Left lung (tissue), 10 donors: ENCODE measurements around the gene MYPN. TPM values are rescaled to one million over a fixed set of nuclear protein-coding genes. Genes with fewer than 3 reads are reported as not detected.
"Not testable (repeated sequence)": the region's sequence is repeated elsewhere in the genome, so short reads cannot be mapped to it uniquely, and the experiment has no call there.

Experiments
- ATAC-seq: fragments of 200-7000 bp; cut with Tn5 transposase; one replicate; pipeline ENCODE4 v1.9.1; 2020; ENCODE audit warnings: moderate library complexity
- DNase-seq, 4 donors: peaks; one replicate each; pipeline ENCODE4 v3.0.0-alpha.2; 2013 to 2020
- H3K27ac ChIP-seq, 2 donors: fragments of 200-600 bp; sonication (generic) in 1 of 2; one replicate each; pipeline versions ENCODE4 v1.5.0 to v1.8.0; 2020 to 2021
- H3K27me3 ChIP-seq, 2 donors: fragments of 200-600 bp; sonication (generic) in 1 of 2; one replicate each; pipeline versions ENCODE4 v1.5.0 to v1.8.0; 2020 to 2021
- H3K36me3 ChIP-seq, 2 donors: fragments of 200-600 bp; sonication (generic) in 1 of 2; one replicate each; pipeline versions ENCODE4 v1.5.0 to v1.8.0; 2020 to 2021
- H3K4me1 ChIP-seq, 2 donors: fragments of 200-600 bp; one replicate each; pipeline ENCODE4 v1.8.0; 2021
- H3K4me3 ChIP-seq, 2 donors: fragments of 200-600 bp; sonication (generic) in 1 of 2; one replicate each; pipeline versions ENCODE4 v1.5.0 to v1.8.0; 2020 to 2021; ENCODE audit warnings: mild to moderate bottlenecking in 1 of 2
- H3K9me3 ChIP-seq, 2 donors: fragments of 200-600 bp; sonication (generic) in 1 of 2; one replicate each; pipeline versions ENCODE4 v1.5.0 to v1.8.0; 2020 to 2021
- CTCF ChIP-seq, 2 donors: fragments of 200-600 bp; sonication (generic) in 1 of 2; IDR thresholded peaks; one replicate each; pipeline versions ENCODE4 v1.5.0 to v1.8.0; 2021; ENCODE audit warnings: antibody characterized with exemption in 2 of 2
- intact Hi-C, 2 donors: fragments of 100-400 bp; cut with DNase I; formaldehyde crosslinking; loops; one replicate each; pipeline versions ENCODE4 v1.11.2 to v1.14.2; 2022
- polyA plus RNA-seq, 6 donors: library from polyadenylated mRNA; unstranded; fragments of 120-200 nt; gene quantifications; one replicate each; pipeline ENCODE4 v1.2.1, GENCODE V29; 2013; ENCODE audit not compliant: insufficient read length in 6 of 6
- total RNA-seq, 2 donors: library from RNA; stranded (reverse); fragmentation: NEBNext Ultra II Directional; extraction: Animal tissue kit (Norgen Biotek cat#: 25700); gene quantifications; one replicate each; pipeline ENCODE4 v1.2.1, GENCODE V29; 2021
- donor health status: DM: no; HTN: yes; CAD: no.
- donor health status: DM: no; HTN: no; CAD: no.

Gene MYPN
- total and polyA plus RNA-seq, 8 donors: 0.03 to 0.13 (median 0.04) TPM; not detected in 3

- H3K36me3 ChIP-seq: no peaks in the 10 kb centered on the region
- no peak for DNase-seq
- H3K9me3 ChIP-seq: no peaks in the 10 kb centered on the region
- H3K4me3 ChIP-seq: no peak overlapping the region
- intact Hi-C loops: no loop called here
- H3K27ac ChIP-seq: no peak overlapping the region
- TF ChIP-seq CTCF (IDR thresholded peaks at IDR 0.05): no peak
- H3K4me1 ChIP-seq: no peaks in the 10 kb centered on the region
- ATAC-seq: no peak
- peaks cover 0 to 5% of the 10 kb centered on the region in 2 donors for H3K27me3 ChIP-seq
These were observed 85.0 kb downstream of the MYPN start for GRCh38 chr10:68194290-68194689.

GRCh38 chr10:68195776-68196175 lies 86.5 kb downstream of the MYPN start:
- ATAC-seq, H3K9me3 ChIP-seq, DNase-seq, H3K36me3 ChIP-seq, H3K4me3 ChIP-seq, intact Hi-C loops, H3K4me1 ChIP-seq, H3K27ac ChIP-seq: not testable (repeated sequence)
- peaks cover 0 to 17% of the 10 kb centered on the region in 2 donors for H3K27me3 ChIP-seq

- peaks cover 0 to 18% of the 10 kb centered on the region in 2 donors for H3K27me3 ChIP-seq
- no peaks in the 10 kb centered on the region for H3K36me3 ChIP-seq
- H3K27ac ChIP-seq: no peak overlapping the region
- ATAC-seq: no peak
- no peak overlapping the region for H3K4me3 ChIP-seq
- no peak for TF ChIP-seq CTCF (IDR thresholded peaks at IDR 0.05)
- H3K9me3 ChIP-seq: no peaks in the 10 kb centered on the region
- intact Hi-C loops: no loop called here
- DNase-seq: no peak
- H3K4me1 ChIP-seq: no peaks in the 10 kb centered on the region
These were observed 87.4 kb downstream of the MYPN start for GRCh38 chr10:68196701-68197100.

- ATAC-seq (peak; percentile 16), DNase-seq (no peak)
- peaks cover 0 to 6% of the 10 kb centered on the region in 2 donors for H3K4me1 ChIP-seq
- intact Hi-C loops: no loop called here
- H3K27me3 ChIP-seq: peaks cover 0 to 17% of the 10 kb centered on the region in 2 donors
- no peaks in the 10 kb centered on the region for H3K36me3 ChIP-seq
- peak overlapping the region in 1 of 2 donors; percentile 75 for H3K27ac ChIP-seq
- H3K4me3 ChIP-seq: no peak overlapping the region
- no peaks in the 10 kb centered on the region for H3K9me3 ChIP-seq
- TF ChIP-seq CTCF (IDR thresholded peaks at IDR 0.05): no peak
These were observed 93.7 kb downstream of the MYPN start for GRCh38 chr10:68202960-68203353.

- Histone ChIP-seq H3K36me3 (no peaks in the 10 kb centered on the region), H3K4me3 (no peak overlapping the region), H3K27ac (no peak overlapping the region), H3K4me1 (no peaks in the 10 kb centered on the region), H3K27me3 (peaks cover 0 to 4% of the 10 kb centered on the region in 2 donors), H3K9me3 (no peaks in the 10 kb centered on the region)
- DNase-seq (peak in 1 of 4 donors; percentile 53), ATAC-seq (peak; percentile 56)
- intact Hi-C loops: no loop called here
- TF ChIP-seq CTCF (IDR thresholded peaks at IDR 0.05): no peak
These were observed 99.2 kb downstream of the MYPN start for GRCh38 chr10:68208424-68209042.

- H3K27ac ChIP-seq: no peak overlapping the region
- H3K27me3 ChIP-seq: no peaks in the 10 kb centered on the region
- intact Hi-C loops: no loop called here
- H3K4me1 ChIP-seq: no peaks in the 10 kb centered on the region
- ATAC-seq (no peak), DNase-seq (no peak)
- H3K4me3 ChIP-seq: no peak overlapping the region
- TF ChIP-seq CTCF (IDR thresholded peaks at IDR 0.05): no peak
- no peaks in the 10 kb centered on the region for H3K36me3 ChIP-seq
- H3K9me3 ChIP-seq: no peaks in the 10 kb centered on the region
These were observed 102.4 kb downstream of the MYPN start for GRCh38 chr10:68211669-68212068.
